ENCODE measurements around the gene ASB5. TPM values are rescaled to one million over a fixed set of nuclear protein-coding genes. Genes with fewer than 3 reads are reported as not detected.

ASB5 gene
- total and polyA plus RNA-seq, 9 of the 15 experiments (the other 6 are each of a cell fraction or from before 2014, with no cell fraction given) = not detected

DNA sequence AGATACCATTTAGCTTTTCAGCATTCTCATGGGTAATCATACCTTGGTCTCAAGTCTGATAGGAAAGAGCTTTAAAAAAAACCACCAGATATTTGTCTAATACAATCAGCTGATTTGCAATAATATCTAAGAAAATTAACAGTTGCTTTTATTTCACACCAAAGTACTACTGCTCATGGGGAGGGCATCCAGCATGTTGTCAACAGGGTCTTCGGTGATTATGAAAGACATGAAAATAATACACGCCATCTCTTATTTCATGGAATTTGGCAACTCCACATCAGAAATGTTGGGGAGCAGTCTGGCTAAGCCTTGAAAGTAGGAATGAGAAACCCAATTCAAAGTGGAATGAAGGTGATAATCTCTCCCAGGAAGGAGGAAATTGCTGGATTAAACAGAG is 3.0 kb downstream of the ASB5 start (continued):
- TF ChIP-seq FOXM1 (IDR thresholded peaks at IDR 0.05; ENCODE audit: low read depth) (no peak), FOXM1 (CRISPR knock-in tag; IDR thresholded peaks at IDR 0.05; ENCODE audit: low read depth) (no peak), ZNF707 (CRISPR knock-in tag; conservative IDR thresholded peaks at IDR 0.05) (no peak), CXXC5 (CRISPR knock-in tag; IDR thresholded peaks at IDR 0.05) (no peak), BRD9 (IDR thresholded peaks at IDR 0.05; ENCODE audit: low read depth, partially characterized antibody) (no peak), SIN3A (IDR thresholded peaks at IDR 0.05; ENCODE audit: borderline replicate concordance in 2 of 2, control insufficient read depth in 1 of 2, low read depth in 2 of 2, low read length in 2 of 2) (no peak), CSDE1 (IDR thresholded peaks at IDR 0.05) (no peak), ZNF146 (CRISPR knock-in tag; IDR thresholded peaks at IDR 0.05; ENCODE audit: unreplicated experiment) (no peak)
- TF ChIP-seq, protein P1, sequence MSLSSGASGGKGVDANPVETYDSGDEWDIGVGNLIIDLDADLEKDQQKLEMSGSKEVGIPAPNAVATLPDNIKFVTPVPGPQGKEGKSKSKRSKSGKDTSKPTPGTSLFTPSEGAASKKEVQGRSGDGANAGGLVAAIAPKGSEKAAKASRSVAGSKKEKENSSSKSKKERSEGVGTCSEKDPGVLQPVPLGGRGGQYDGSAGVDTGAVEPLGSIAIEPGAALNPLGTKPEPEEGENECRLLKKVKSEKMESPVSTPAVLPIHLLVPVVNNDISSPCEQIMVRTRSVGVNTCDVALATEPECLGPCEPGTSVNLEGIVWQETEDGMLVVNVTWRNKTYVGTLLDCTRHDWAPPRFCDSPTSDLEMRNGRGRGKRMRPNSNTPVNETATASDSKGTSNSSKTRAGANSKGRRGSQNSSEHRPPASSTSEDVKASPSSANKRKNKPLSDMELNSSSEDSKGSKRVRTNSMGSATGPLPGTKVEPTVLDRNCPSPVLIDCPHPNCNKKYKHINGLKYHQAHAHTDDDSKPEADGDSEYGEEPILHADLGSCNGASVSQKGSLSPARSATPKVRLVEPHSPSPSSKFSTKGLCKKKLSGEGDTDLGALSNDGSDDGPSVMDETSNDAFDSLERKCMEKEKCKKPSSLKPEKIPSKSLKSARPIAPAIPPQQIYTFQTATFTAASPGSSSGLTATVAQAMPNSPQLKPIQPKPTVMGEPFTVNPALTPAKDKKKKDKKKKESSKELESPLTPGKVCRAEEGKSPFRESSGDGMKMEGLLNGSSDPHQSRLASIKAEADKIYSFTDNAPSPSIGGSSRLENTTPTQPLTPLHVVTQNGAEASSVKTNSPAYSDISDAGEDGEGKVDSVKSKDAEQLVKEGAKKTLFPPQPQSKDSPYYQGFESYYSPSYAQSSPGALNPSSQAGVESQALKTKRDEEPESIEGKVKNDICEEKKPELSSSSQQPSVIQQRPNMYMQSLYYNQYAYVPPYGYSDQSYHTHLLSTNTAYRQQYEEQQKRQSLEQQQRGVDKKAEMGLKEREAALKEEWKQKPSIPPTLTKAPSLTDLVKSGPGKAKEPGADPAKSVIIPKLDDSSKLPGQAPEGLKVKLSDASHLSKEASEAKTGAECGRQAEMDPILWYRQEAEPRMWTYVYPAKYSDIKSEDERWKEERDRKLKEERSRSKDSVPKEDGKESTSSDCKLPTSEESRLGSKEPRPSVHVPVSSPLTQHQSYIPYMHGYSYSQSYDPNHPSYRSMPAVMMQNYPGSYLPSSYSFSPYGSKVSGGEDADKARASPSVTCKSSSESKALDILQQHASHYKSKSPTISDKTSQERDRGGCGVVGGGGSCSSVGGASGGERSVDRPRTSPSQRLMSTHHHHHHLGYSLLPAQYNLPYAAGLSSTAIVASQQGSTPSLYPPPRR (CRISPR knock-in tag; IDR thresholded peaks at IDR 0.05; ENCODE audit: borderline replicate concordance) = no peak
